HG03354 (cell line): ENCODE results near the gene COL4A6.

Experiments used
- ATAC-seq: cut with Tn5 transposase; IDR thresholded peaks from one replicate; pipeline ENCODE4 v1.9.1; 2021; ENCODE audit warnings: mild to moderate bottlenecking; ENCODE audit not compliant: unreplicated experiment, poor library complexity, severe bottlenecking

The COL4A6 gene

DNA sequence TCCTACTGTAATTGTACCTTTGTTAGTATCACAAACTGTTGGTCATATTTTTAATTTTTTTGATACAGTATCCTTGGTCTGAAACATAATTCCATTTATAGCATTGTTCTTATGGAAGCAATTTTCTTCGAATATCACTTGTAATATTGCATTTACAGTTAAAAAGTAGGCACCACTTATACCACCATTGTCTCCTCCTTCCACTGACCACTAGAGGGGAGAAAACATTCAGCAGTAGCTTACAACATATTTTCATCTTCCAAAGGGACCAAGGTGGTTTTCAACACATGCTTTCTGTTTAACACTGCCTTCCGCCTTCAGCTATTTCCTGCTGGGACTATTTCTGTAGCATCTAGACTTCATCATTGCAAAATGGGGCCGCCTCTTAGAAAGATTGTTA lies 146.2 kb downstream of the COL4A6 start:
- no peak for ATAC-seq

DNA sequence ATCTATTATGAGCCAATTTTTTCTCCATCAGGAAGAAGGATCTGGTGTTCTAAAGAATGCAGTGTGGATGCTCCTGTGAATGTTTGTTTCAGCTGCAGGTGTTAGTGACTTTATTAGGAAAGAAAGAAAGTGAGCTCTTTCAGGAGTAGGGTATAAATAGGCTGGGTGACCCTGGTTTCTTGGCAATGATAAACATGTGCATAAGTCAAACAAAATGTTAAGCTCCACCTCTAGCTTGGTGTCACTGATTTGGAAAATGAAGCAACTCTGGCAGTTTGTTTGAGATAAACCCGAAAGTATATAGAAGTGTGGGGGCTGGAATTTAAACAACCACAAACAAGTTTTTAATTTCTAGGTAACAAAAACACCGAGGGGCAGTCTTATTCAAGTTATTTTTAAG lies 152.3 kb downstream of the COL4A6 start:
- ATAC-seq: no peak

GRCh38 chrX:108285356-108285755 lies 152.9 kb downstream of the COL4A6 start:
- no peak for ATAC-seq

- no peak for ATAC-seq
Measured at GRCh38 chrX:108275732-108276131, 162.5 kb downstream of the COL4A6 start.

DNA sequence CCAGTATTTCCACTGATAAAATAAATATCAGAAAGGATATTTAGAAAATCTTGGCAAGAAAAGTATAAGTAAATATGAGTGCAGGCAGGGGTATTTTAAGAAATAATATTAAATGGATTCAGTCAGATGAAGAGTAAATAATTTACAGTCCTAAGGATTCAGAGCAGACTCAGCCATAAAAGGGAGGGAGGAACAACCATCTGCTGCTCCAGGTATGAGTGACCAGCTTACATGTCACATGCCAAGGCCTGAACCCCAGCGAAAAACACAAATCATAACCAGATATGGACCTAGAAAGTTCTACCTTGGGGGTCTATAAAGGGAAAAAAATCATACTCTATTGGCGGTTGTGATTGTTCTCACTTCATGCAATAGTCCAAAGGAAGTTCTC lies 166.8 kb downstream of the COL4A6 start:
- ATAC-seq: peak; percentile 65

- ATAC-seq: peak; percentile 36
Measured at GRCh38 chrX:108270739-108271396, 167.4 kb downstream of the COL4A6 start.

GRCh38 chrX:108270280-108270679 lies 167.9 kb downstream of the COL4A6 start:
- no peak for ATAC-seq

DNA sequence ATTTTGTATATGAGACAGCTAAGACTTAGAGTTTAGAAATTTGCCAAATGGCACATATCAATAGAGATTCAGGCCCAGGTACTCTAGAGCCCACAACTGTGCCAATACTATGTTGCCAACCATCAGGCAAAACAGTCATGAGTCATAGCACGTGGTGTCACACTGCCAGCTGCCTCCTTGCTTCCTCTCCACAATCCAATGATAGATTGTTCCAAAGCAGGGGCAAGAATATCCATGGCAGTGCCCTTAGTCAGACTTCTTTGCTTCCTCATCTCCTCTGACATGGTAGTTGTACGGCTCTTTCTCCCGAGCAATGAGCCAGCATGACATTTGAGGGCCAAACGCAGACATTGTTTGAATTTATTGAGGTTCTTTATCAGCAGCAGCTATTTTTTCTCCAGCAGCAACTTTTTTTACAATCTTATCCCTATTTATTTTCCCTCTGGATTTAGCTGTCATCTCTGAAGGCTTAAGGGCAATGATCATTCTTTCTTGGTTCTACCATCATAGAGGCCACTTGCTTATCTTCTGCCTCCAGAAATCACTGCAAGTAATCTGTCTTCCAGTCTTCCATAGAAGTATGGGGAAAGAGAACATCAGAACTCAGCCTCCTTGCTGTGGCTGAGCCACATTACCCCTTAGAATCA lies 169.7 kb downstream of the COL4A6 start:
- ATAC-seq: no peak

DNA sequence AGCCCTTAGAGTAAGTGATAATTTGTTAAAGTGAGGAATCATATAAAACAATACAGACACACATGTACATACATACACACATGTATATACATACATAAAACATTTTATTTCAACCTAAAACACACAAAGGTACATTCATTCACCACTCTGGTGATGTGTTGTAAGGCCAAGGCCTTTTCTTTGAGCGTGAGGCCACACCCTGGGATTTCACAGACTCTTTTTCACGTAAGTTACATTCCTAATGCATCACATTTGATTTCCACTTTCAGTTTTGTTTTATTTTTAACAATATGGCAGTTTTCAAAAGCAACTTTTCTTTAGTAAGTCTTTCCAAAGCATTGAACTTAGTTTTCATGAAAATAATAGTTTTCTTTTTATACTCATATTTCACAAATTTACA lies 170.7 kb downstream of the COL4A6 start:
- no peak for ATAC-seq

- no peak for ATAC-seq
Measured at GRCh38 chrX:108264376-108264775, 173.8 kb downstream of the COL4A6 start.

DNA sequence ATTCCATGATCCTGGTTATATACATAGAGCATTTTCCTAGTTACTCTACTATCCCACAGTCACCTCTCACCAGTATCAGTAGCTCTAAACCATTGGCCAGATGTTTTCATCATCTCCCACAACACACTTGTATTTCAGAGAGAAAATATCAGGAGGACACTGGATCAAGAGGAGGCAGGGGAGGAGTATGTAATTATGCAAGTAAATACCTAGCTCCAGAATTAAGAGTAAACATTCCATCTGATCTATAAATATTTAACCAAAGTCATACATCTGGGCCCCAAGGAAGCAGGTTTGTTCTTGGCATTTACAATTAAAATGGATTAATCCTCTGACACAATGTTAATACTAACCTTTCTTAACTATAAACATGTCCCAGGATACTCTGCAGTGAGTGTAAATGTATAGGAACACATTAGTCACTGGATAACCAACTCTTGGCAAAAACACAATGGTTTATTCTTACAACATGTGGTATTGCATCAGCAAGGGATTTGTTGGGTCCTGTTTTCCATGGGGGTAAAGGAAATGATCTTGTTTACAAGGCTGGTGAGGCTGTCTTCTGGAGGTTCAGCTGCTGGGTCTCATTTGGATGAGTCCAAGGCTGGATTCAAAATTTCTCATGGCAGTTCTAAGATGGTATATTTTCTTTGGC lies 176.5 kb downstream of the COL4A6 start:
- no peak for ATAC-seq

- ATAC-seq: no peak
Measured at GRCh38 chrX:108257556-108257955, 180.7 kb downstream of the COL4A6 start.

- no peak for ATAC-seq
Measured at GRCh38 chrX:108254636-108255035, 183.6 kb downstream of the COL4A6 start.

- no peak for ATAC-seq
Measured at GRCh38 chrX:108250654-108251579, 187.3 kb downstream of the COL4A6 start.

DNA sequence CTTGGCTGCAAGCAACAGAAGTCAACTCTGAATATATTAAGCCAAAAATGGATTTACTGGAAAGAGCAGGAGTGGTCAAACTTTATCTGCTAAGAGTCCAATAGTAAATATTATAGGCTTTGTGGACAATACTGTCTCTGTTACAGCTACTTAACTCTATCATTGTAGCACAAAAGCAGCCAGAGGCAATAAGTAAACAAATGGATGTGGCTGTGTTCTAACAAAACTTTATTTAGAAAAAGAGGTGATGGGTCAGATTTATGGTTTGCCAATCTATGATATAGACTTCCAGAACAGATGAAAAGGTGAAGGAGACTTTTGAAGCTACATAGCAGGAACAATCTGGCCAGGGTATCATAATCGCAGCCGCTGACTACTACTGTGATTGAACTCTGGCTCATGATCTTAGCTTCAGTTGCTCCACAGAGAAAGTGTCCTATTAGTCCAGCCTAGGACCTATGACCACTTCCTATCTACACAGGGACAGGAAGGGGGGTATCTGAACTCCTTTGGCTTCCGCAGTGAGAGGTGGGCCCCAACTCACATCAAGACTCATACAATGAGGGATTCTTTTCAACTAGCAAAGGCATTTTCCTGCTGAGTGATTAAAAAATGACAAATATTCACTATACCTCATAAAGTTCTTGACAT lies 191.8 kb downstream of the COL4A6 start:
- ATAC-seq: no peak

DNA sequence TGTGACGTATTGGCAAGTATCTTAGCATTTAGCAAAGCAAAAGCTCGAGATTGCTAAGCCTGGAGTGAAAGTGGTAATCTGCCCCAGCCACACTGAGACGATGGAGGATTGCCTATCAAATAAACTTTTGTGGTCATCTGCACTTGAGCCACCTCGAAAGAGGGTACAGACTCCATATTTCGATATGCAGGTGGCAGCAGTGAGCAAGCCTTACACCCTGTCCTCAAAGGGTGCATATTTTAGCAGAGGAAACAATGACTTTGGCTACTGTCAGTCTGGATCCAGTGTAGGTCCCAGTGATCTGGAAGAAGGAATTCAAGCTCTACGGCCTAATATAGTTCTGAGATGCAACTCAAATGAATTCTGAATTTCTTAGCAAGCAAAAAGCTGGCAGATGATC lies 192.8 kb downstream of the COL4A6 start:
- ATAC-seq: no peak

- ATAC-seq: no peak
Measured at GRCh38 chrX:108235986-108236385, 202.2 kb downstream of the COL4A6 start.

DNA sequence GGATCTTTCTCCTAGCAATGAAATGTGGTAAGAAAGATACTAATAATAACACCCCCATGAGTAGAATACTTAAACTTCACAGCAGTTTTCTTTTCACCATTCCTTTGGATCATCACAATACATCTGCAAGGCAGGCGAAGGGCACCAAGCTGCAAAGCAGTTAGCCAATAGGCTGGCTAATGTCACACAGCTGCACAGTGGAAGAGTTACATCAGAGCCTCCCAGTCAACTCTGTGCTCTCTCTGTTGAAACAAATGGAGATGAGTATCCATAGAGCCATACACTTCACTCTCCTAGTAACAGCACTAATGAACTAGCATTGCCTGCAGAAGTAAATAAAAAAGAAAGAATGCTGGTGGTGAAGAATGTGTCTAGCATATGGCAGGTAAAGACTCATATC lies 207.6 kb downstream of the COL4A6 start:
- ATAC-seq: no peak

- ATAC-seq: peak; percentile 88
Measured at GRCh38 chrX:108224727-108225621, 213.2 kb downstream of the COL4A6 start.
